NCI-H2081 (cell line): Measurements from ENCODE around the gene TSPYL4.
"Not testable (repeated sequence)": the region's sequence is repeated elsewhere in the genome, so short reads cannot be mapped to it uniquely, and the experiment has no call there.

ENCODE experiments used
- DNase-seq, 2 experiments: peaks; one replicate each; lab custom pipeline; 2025; lab: John Stamatoyannopoulos, UW

The TSPYL4 gene

GRCh38 chr6:116253505-116254296 lies at the start of gene TSPYL4:
Gene TSPYL4, minus strand, starts transcription at chr6:116254075. Its CDS starts 67 bp downstream, at chr6:116254008.
- DNase-seq = peak; percentile 90 to 95

- no peak for DNase-seq
These were observed 47.2 kb upstream of the TSPYL4 start for GRCh38 chr6:116301104-116301503.

GRCh38 chr6:116300566-116300965 lies 46.7 kb upstream of the TSPYL4 start:
- DNase-seq = no peak

- DNase-seq = no peak
These were observed 45.1 kb upstream of the TSPYL4 start for GRCh38 chr6:116298973-116299372.

DNA sequence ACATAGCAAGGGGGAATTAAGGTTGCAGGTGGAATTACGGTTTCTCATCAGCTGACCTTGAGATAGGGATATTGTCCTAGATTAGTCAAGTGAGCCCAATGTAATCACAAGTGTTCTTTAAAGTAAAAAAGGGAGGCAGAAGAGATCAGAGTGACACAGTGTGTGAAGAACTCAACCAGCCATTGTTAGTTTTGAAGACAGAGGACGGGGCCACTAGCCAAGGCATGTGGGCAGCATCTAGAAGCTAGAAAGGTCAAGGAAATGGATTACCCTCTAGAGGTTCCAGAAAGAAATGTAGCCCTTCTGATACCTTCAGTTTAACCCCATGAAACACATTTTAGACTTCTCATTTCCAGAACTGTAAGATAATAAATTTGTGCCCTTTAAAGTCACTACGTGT lies 44.4 kb upstream of the TSPYL4 start:
- DNase-seq = no peak

DNA sequence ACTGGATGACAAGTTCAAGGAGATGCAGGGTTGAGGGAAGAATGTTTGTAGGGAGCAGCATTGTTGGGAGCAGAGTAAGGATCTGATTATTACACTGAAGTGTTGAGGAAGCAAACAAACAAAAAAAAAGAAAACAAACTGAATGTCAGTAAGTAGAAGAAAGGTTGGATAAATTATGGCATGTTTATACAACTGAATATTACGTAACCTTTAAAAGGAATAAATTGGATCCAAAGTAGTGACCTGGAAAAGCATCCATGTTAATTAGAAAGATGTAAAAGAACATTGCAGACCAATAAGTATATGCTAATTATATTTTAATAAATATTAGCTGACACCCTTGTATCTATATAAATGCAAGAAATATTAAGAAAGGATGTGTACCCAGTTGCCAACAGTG lies 38.7 kb upstream of the TSPYL4 start:
- DNase-seq = no peak

DNA sequence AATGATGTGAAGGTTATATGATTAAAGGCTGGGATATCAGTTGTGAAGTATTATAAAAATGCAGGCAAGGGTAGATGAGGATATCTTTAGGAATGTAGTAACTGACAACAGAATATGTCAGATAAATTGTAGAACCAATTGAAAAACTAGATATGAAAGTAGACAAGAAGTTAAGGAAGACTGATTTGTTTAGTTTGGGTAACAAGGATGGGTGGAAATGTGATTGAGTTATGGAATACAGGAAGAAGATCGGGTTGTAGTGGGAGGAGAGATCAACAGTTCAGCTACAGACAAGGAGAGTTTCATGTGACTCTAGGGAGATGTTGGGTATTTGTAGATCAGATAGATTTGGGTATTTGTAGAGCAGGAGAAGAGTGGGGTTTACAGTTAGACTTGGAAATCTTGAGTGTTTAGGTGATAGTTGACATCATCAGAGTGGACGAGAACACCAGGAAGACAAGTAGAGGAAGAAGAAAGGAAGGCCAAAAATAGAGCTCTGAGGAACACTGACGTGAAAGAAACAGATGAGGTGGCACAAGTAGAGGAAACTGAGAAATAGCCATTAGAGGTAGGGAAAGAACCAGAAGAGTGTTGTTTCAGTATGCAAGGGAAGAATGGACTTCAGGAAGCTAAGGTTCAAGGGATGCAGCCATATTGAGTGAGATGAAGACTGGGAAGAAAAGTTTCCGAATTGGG lies 38.0 kb upstream of the TSPYL4 start:
- no peak for DNase-seq

DNA sequence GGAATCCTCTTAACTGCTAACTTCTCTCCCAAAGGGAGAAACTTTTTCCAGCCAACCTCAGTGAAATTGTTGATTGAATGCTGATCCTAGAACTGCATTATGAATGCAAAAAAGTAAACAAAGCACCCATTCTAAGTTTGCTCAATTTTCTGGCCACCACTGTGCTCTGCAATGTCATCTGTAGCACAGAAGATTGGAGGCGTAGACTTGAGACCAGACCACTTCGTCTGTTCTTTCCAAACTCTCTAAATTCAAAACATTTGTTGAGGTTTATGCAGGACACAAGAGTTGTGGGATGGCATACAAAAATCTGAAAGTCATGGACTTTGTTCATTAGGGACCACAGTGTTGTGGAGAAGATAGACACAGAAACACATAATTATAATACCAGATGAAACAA lies 36.9 kb upstream of the TSPYL4 start:
- DNase-seq = no peak

DNA sequence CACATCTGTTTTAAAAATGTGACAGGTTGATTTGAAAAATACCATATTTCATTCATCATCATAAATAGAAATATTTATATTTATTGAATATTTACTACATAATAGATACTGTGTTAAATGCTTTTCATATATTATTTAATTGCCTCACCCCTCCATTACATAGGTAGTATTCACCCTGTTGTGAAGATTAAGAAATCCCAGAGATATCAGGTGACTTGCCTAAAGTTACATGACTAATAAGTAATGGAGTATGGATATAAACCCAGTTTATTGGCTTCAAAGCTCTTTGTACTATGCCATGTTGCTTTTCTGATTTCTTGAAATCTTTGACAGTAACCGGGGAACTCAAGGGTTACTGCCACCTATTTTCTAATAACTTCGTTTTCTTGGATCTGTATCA lies 36.0 kb upstream of the TSPYL4 start:
- no peak for DNase-seq

- DNase-seq = peak in 1 of 2 experiments; percentile 16
These were observed 33.9 kb upstream of the TSPYL4 start for GRCh38 chr6:116287689-116288282.

DNA sequence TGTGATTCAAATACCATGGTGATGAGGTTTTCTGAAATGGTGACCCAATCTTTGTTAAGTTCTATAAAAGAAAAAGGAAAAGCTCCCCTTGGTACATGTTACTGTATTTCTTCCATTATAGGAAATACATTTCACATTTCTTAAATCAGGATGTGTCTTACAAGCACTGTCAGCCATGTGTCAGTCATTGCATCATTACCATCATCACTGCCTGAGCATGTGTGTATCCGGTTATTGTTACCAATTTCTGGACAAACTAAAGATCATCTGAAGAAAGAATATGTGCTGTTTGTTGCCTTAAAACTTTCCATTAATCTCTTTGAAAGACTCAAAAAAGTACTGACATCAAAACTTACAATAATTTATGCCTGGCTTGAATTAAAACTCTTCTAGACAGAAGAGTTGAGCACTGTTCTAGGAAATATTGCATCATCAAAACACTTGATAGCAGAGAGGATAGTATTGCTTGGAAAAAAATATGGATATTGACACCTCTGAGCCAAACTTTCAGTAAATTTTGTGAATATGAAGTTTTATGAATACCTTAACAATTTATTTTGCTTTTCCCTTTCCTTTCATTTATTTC lies 33.0 kb upstream of the TSPYL4 start:
- DNase-seq = no peak

GRCh38 chr6:116284984-116285383 lies 31.1 kb upstream of the TSPYL4 start:
- not testable (repeated sequence) for DNase-seq

DNA sequence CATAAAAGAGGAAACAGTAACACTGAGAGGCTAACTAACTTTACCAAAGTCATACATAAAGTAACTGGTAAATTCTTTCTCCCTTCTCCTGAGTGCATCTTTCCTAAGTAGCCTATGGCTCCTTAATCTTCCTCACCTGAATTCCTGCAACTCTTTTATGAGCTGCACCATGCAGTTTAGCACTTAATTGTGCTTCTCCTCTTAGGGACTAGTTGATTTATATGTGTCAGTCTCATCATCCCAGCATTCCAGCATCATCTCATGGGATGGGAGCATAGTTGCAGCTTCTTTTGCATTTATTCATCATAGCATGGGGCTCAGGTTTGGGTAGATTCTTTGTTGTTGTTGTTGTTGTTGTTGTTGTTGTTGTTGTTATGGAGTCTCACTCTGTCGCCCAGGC lies 29.3 kb upstream of the TSPYL4 start:
- DNase-seq = no peak

DNA sequence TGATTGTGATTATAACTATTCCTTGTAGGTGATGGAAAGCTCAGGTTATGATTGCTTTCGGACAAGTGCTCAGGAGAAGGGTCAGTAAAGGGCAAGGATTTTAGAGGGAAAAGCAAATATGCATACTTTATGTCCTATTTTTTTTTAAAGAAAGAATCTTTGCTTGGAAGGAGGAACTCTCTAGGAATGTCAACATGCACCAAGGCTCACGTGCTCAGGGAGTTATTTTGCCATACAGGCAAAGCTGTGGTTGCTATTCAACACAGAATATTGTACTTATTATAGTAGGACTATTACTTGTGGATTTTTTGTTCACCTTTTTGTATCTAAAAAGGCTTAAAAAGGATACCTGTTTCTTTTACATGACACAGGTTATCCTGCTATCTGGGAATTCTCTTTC lies 28.8 kb upstream of the TSPYL4 start:
- no peak for DNase-seq

GRCh38 chr6:116280933-116281316 lies 27.1 kb upstream of the TSPYL4 start:
- DNase-seq = no peak

GRCh38 chr6:116280161-116280932 lies 26.5 kb upstream of the TSPYL4 start:
- DNase-seq = no peak

DNA sequence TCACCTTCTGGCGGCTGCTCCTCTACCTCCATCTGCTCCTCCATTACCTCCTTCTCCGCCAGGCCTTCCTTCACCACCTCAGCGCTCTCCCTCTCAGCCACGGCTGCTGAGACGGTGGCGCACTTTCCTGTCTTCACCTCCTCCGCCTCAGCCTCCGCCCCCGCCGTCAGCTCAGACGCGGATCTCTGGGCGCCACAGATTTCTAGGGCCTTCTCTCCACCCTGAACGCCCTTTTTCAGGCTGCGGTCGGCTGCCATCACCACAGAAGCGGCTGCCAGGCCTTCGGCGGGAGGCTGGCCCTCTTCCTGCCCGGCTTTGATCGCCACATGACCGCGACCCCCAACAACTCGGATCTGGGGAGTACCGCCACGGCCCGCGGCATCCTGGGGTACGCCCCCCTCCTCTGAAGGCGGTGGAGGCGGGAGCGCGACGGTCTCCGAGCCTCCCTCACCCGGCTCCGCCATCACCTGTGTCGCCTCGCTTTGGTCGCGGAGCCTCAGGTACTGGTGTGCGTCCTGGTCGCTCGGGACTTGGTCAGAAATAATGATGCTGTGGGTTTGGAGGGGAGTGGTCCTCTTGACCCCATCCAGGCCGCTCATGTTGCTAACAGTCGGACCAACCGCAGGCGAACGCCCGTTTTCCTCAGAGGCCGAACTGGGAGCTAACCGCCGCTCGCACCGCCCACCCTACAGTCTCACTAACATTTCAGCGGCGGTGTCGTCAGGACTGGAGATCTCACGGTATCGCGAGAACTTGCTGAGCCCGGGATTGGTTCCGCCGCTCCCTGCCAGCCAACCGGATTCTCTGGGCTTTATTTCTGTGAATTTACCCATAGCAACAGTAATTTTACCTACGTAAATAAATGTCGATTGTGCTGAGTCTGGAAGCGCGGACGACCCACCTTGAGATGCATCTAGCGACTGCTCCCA lies 25.6 kb upstream of the TSPYL4 start, which contains the start of gene TSPYL1:
Gene TSPYL1 (minus strand): TSS at position 699 of the 929 bp plus-strand sequence. CDS start 100 bp downstream, at position 599.
- peak; percentile 92 to 96 for DNase-seq

GRCh38 chr6:116278854-116279231 lies 25.0 kb upstream of the TSPYL4 start:
- DNase-seq = peak in 1 of 2 experiments; percentile 27

DNA sequence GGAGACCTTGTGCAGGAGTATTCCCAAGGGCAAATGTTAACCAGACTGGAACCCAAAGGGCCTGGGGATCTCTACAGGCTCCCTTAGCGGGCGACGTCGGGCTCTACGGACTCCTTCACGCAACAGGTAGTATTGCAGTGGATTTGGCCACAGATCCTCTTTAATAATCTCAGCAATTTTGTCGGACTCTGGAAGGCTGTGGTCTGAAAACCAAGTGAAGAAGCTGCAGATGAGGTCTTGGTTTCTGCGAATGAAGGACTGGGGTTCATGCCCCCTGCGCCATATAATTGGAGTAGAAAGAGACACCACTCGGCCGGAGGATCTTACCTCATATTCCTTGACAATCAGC lies 24.6 kb upstream of the TSPYL4 start:
- DNase-seq = no peak

DNA sequence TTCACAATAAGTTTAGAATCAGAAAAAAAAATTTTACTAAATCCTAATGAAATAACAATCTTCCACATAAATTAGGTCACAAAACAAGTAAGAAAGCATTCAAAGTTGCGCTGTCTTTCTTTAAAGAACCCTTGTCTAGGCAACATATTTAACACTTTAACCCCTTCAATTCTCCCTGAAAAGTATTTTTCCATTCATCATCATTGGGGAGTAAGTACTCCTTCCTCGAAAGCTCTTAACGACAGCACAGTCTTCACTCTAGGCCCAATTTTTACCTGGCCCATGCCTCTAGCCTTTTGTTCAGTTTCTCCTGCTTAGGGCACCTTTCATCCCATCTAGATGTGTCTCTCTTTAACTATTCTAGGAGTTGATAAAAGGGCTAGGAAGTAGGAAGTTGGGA lies 23.2 kb upstream of the TSPYL4 start:
- DNase-seq = no peak
